Erythroblast (primary cell): ENCODE data around the gene GALNT9.
"Not testable (repeated sequence)": the region's sequence is repeated elsewhere in the genome, so short reads cannot be mapped to it uniquely, and the experiment has no call there.

Source experiments
- DNase-seq, 2 experiments: peaks; one replicate each; lab custom pipeline; 2025; lab: John Stamatoyannopoulos, UW
- GATA1 ChIP-seq: IDR thresholded peaks from 2 replicates; pipeline ENCODE4 v1.6.1; 2011; ENCODE audit warnings: low read depth, mild to moderate bottlenecking, control low read depth, low read length, moderate library complexity
- POLR2A ChIP-seq: IDR thresholded peaks from 2 replicates; pipeline ENCODE4 v1.6.1; 2011; ENCODE audit warnings: mild to moderate bottlenecking, low read length

Gene GALNT9

DNA sequence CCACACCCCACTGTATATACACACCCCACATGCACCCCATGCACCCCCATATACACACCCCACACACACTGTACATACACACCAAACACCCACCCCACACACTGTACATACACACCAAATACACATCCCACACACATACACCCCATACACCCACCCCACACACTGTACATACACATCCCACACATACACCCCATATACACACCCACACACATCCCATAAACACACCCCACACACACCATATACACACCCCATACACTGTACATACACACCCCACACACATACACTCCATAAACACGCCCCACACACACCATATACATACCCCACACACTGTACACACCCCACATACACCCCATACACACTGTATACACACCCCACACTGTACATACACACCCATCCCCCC is 102.8 kb downstream of the GALNT9 start:
- DNase-seq = no peak
- TF ChIP-seq POLR2A = no peak
- TF ChIP-seq GATA1 = no peak

- TF ChIP-seq GATA1 = no peak
- no peak for TF ChIP-seq POLR2A
Observed at GRCh38 chr12:132225214-132225613, 104.2 kb downstream of the GALNT9 start.

DNA sequence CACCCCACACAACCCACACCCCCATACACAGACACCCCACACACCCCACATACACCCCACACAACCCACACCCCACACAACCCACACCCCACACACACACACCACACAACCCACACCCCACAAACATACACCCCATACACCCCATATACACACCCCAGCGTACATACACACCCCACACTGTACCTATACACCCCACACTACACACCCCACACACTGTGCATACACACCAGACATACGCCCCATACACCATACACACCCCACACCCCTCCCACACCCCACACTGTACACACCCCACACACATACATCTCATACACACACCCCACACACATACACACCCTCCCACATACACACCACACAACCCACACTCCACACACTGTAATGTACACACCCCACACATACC is 104.9 kb downstream of the GALNT9 start:
- no peak for DNase-seq
- TF ChIP-seq POLR2A (no peak), GATA1 (no peak)

More at GRCh38 chr12:132225214-132225613, 104.2 kb downstream of the GALNT9 start:
- no peak for DNase-seq

- no peak for DNase-seq
- no peak for TF ChIP-seq POLR2A
- TF ChIP-seq GATA1 = no peak
Observed at GRCh38 chr12:132222808-132223173, 106.6 kb downstream of the GALNT9 start.

DNA sequence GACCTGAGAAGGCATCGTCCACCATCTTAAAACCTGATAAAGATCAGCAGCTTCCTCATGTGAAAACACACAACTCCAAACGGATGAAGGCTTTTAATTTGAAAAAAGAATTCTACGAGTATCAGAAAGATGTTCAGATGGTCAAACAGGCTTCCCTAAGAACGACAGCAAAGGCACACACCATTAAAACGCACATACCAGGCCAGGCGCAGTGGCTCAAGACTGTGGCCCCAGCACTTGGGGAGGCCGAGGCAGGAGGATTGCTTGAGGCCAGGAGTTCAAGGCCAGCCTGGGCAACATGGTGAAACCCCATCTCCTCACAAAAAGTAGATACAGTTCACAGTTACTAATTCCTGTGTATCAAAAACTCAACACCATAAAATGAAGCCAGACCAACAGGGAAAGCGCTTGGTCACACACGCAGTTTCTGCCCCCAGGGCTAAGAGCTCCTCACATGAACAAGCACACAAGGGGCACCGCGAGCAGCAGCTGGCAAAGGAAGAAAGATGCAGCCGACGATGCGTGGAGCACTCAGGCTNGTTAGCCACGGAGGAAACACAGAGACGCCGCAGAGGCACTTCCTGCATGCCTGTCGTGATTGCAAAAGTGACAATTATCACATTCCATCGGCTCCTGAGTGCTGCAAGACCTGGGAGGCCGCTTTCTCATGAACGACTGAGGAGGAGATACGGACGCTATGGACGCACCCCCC is 107.1 kb downstream of the GALNT9 start:
- no peak for TF ChIP-seq POLR2A
- TF ChIP-seq GATA1 = no peak
- DNase-seq = peak; percentile 19 to 38

DNA sequence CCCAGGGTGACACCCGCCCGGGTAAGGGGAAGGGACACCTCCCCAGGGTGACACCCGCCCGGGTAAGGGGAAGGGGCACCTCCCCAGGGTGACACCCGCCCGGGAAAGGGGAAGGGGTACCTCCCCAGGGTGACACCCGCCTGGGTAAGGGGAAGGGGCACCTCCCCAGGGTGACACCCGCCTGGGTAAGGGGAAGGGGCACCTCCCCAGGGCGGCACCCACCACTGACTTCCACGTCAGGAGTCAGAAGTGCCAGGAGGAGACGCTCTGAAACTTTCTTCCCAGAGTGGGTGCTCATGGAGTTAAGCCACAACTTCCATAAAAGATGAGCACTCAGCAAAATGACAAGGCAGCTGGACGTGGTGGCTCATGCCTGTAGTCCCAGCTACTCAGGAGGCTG is 109.6 kb downstream of the GALNT9 start:
- DNase-seq = not testable (repeated sequence)

- DNase-seq = no peak
- TF ChIP-seq POLR2A (no peak), GATA1 (no peak)
Observed at GRCh38 chr12:132219323-132219722, 110.1 kb downstream of the GALNT9 start.

GRCh38 chr12:132218915-132219314 is 110.5 kb downstream of the GALNT9 start:
- TF ChIP-seq GATA1 = no peak
- TF ChIP-seq POLR2A = no peak
- peak; percentile 20 to 21 for DNase-seq

GRCh38 chr12:132218527-132218875 is 110.9 kb downstream of the GALNT9 start:
- no peak for DNase-seq
- TF ChIP-seq POLR2A (no peak), GATA1 (no peak)

DNA sequence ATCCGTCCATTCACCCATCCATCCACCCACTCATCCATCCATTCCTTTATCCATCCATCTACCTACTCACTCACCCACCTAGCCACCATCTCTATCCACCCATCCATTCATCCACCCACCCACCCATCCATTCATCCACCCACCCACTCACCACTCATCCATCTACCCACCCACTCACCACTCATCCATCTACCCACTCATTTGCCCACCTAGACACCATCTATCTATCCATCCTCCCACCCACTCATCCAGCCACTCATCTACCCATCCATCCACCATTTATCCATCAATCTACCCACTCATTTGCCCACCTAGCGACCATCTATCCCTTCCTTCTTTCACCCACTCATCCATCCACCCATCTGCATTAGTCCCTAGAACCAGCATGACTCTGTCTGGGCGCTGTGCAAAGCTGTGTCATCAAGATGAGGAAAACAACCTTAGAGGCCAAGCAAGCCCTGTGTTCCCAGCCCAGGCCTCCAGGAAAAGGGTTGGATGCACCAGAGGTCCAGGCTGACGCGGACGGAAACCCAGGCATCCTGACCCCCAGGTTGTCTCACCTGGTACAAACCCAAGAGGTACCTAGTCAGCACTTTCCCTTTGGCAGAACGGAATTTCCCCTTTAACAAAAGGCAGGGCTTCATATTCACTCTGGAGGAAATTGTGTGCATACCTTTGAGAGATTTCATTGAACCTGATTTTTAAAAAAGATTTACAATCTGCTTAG is 111.4 kb downstream of the GALNT9 start:
- DNase-seq = no peak
- TF ChIP-seq GATA1 = no peak
- no peak for TF ChIP-seq POLR2A

DNA sequence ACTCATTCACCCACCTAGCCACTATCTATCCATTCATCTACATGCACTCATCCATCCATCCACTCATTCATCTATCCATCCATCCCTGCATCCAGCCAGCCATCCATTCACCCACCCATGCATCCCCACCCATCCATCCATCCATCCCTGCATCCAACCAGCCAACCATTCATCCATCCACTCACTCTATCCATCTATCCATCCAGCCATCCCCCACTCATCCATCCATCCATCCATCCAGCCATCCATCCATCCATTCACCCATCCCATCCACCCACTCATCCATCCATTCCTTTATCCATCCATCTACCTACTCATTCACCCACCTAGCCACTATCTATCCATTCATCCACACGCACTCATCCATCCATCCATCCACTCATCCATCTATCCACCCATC is 112.0 kb downstream of the GALNT9 start:
- no peak for DNase-seq
- TF ChIP-seq GATA1 (no peak), POLR2A (no peak)

GRCh38 chr12:132216354-132216987 is 112.9 kb downstream of the GALNT9 start:
- no peak for DNase-seq

DNA sequence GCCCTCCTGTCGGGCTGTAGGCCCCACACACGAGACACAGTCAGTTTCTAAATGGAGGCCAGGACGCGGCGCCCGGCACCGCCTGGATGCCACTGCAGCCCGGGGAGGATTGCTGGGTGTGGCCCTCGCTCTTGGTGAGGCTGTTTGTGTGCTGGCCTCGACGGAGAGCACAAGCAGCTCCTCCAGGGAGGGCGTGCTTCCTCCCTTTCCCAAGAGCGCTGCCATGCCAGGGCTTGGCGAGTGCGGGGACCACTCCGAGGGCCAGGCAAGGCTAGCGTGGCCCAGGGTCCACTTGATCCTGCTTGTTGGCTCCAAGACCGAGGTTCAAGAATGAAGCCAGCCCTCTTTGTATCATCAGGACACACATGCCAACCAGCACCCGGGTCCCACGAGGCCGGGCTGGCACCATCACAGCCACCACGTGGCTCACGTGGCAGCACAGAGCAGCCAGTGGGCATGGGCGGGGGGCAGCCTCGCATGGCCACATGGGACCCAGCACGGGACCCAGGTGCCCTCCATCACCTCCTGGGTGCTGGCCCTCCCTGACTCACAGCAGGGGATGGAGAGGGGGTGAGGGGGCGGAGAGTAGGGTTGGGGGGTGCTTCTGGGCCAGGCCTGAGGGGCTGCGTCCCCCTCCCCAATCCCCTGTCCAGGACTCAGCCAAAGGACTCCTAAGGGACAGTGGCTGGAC is 113.9 kb downstream of the GALNT9 start:
- TF ChIP-seq POLR2A = no peak
- DNase-seq = no peak

More at GRCh38 chr12:132216354-132216987, 112.9 kb downstream of the GALNT9 start:
- TF ChIP-seq POLR2A = no peak
- no peak for TF ChIP-seq GATA1

DNA sequence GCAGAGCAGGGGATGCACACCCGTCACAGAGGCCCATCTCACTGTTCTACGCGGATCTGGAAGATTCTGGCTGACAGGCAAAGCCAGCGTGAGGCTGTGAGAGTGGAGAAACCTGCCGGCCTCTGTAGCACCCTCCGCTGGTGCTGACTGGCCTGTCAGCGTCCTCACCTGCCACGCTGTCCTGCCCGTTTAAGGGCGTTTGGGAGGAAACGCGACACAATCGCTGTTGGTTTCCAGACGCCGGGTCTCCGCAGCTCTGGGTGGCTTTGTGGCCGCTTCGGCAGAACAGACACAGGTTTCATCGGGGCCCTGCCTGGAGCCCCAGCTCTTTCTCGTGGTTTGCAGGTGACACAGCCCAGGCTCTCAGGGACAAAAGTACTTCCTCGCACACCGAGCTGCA is 114.5 kb downstream of the GALNT9 start:
- DNase-seq = no peak
- TF ChIP-seq GATA1 = no peak

DNA sequence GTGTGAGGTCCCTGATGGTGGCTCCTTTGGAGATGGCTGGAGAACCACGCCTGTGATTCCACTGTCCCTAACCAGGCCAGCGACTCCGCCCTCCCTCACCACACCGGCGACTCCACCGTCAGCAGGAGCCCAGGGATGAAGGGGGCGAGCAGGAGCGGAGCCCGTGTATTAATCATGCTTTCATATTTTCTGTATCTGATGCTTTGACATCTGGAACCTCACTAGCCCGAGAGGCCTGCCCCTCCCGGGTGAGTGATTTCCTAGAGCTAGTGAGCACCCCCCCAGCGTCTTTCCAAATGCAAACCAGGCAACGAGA is 115.3 kb downstream of the GALNT9 start:
- no peak for TF ChIP-seq POLR2A
- TF ChIP-seq GATA1 = no peak
- DNase-seq = no peak
